CD4-positive, alpha-beta T cell (primary cell): ENCODE data around the gene RPN1. TPM values are rescaled to one million over a fixed set of nuclear protein-coding genes. Genes with fewer than 3 reads are reported as not detected.

ENCODE experiments used
- ATAC-seq: fragments of 200-7000 bp; cut with Tn5 transposase; one replicate; pipeline ENCODE4 v1.10.0; 2022; ENCODE audit warnings: mild to moderate bottlenecking; ENCODE audit not compliant: poor library complexity
- CTCF ChIA-PET: fragments of 350-600 bp; sonication (Branson Sonifier 250); formaldehyde crosslinking; loops from one replicate; lab custom pipeline; 2021; ENCODE audit warnings: antibody characterized with exemption, inconsistent platforms; lab: Charles Lee
- POLR2A ChIA-PET: fragments of 350-600 bp; sonication (Branson Sonifier 250); formaldehyde crosslinking; loops from one replicate; lab custom pipeline; 2021; ENCODE audit warnings: antibody characterized with exemption, inconsistent platforms; lab: Charles Lee
- DNase-seq, 14 experiments: peaks; one replicate each; pipeline ENCODE4 v3.0.0-alpha.2; 2013 to 2020; ENCODE audit warnings: mixed read lengths in 2 of 14
- H3K27ac ChIP-seq, 2 donors: one replicate each; pipeline versions ENCODE4 v1.5.1 to v1.7.0; 2013; ENCODE audit warnings: low read length in 2 of 2, low read depth in 1 of 2, mild to moderate bottlenecking in 1 of 2
- H3K27me3 ChIP-seq, 2 experiments: 1 replicate in 1 of 2; 2 replicates in 1 of 2; pipeline versions ENCODE4 v1.6.1 to v1.7.0; 2013; ENCODE audit warnings: low read length in 2 of 2, control low read depth in 1 of 2, mild to moderate bottlenecking in 1 of 2, moderate library complexity in 1 of 2; ENCODE audit not compliant: insufficient read depth in 2 of 2, control insufficient read depth in 1 of 2
- H3K36me3 ChIP-seq: one replicate; pipeline ENCODE4 v1.6.1; 2013; ENCODE audit warnings: low read length, control low read depth; ENCODE audit not compliant: insufficient read depth
- H3K4me1 ChIP-seq: one replicate; pipeline ENCODE4 v1.6.1; 2013; ENCODE audit warnings: low read length, control low read depth; ENCODE audit not compliant: insufficient read depth
- H3K4me3 ChIP-seq: one replicate; pipeline ENCODE4 v1.5.1; 2013; ENCODE audit warnings: mild to moderate bottlenecking, low read length, moderate library complexity
- H3K9me3 ChIP-seq, 2 experiments: 1 replicate in 1 of 2; 2 replicates in 1 of 2; pipeline versions ENCODE4 v1.6.1 to v1.7.0; 2013; ENCODE audit warnings: low read length in 2 of 2, mild to moderate bottlenecking in 2 of 2, control low read depth in 1 of 2, moderate library complexity in 1 of 2; ENCODE audit not compliant: control insufficient read depth in 1 of 2, insufficient read depth in 1 of 2
- H3K27ac Mint-ChIP-seq: one replicate; pipeline ENCODE4 v1.8.0; 2020; ENCODE audit warnings: mixed read lengths
- H3K27me3 Mint-ChIP-seq: one replicate; pipeline ENCODE4 v1.8.0; 2021; ENCODE audit warnings: mixed read lengths
- H3K36me3 Mint-ChIP-seq: one replicate; pipeline ENCODE4 v1.8.0; 2021; ENCODE audit warnings: low read depth, mixed read lengths
- H3K4me1 Mint-ChIP-seq: one replicate; pipeline ENCODE4 v1.8.0; 2021; ENCODE audit warnings: low read depth, mixed read lengths
- H3K4me3 Mint-ChIP-seq: one replicate; pipeline ENCODE4 v1.8.0; 2020; ENCODE audit warnings: mild to moderate bottlenecking, mixed read lengths
- H3K9me3 Mint-ChIP-seq: one replicate; pipeline ENCODE4 v1.8.0; 2020; ENCODE audit warnings: mixed read lengths
- intact Hi-C, 2 experiments: fragments of 100-400 bp; cut with DNase I in 1 of 2; cut with micrococcal nuclease in 1 of 2; formaldehyde crosslinking; loops; one replicate each; pipeline versions ENCODE4 v1.15.1 to v1.9.0; 2023 to 2025; cut with DNase I, micrococcal nuclease
- total RNA-seq, 174 experiments: library from RNA in 2 of 174; stranded (reverse) in 2 of 174; gene quantifications; one replicate each; pipeline ENCODE4 v1.2.3 and lab custom pipeline; 2021 to 2026
- TF ChIP-seq, protein P1 (sequence below): fragments of 200-600 bp; IDR thresholded peaks from one replicate; pipeline ENCODE4 v1.8.0; 2022; ENCODE audit warnings: antibody characterized with exemption, mild to moderate bottlenecking

The RPN1 gene
- total RNA-seq, 2 experiments from 2014 or later: 67.7 to 72.6 TPM

DNA sequence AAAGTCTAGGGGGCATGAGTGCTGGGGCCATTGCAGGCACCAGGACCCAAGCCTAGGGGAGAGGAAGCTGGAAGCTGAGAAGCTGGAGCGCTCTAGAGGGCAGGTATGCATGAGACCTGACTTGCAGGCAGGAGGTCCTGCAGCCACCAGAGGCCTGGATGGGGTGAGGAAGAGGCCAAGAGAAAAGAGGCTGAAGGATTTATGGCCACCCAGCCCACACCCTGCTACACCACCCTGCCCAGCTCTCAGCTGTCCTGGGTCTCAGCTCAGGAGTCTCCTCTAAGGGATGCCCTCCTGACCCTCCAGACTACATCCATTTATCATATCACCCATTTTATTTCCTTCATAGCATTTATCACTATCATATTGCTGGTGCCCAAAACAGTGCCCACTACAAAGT is 36.5 kb downstream of the RPN1 start:
- no peaks in the 10 kb centered on the region for H3K9me3 ChIP-seq
- no peak overlapping the region for H3K27ac Mint-ChIP-seq
- peaks cover 16% of the 10 kb centered on the region for H3K36me3 Mint-ChIP-seq
- intact Hi-C loops: loop anchor here in 1 of 2 experiments (5.0 kb wide), 1 partner anchor 292 kb away; no protein-coding TSS in a partner anchor
- H3K27me3 Mint-ChIP-seq: no peaks in the 10 kb centered on the region
- H3K27ac ChIP-seq: no peak overlapping the region
- H3K4me3 ChIP-seq: no peak overlapping the region
- DNase-seq (no peak), ATAC-seq (no peak)
- H3K4me1 ChIP-seq: peaks cover 25% of the 10 kb centered on the region
- peaks cover 15% of the 10 kb centered on the region for H3K4me1 Mint-ChIP-seq
- CTCF ChIA-PET: no interaction called here
- H3K4me3 Mint-ChIP-seq: no peak overlapping the region
- POLR2A ChIA-PET: no interaction called here
- H3K9me3 Mint-ChIP-seq: no peaks in the 10 kb centered on the region
- TF ChIP-seq, protein P1, sequence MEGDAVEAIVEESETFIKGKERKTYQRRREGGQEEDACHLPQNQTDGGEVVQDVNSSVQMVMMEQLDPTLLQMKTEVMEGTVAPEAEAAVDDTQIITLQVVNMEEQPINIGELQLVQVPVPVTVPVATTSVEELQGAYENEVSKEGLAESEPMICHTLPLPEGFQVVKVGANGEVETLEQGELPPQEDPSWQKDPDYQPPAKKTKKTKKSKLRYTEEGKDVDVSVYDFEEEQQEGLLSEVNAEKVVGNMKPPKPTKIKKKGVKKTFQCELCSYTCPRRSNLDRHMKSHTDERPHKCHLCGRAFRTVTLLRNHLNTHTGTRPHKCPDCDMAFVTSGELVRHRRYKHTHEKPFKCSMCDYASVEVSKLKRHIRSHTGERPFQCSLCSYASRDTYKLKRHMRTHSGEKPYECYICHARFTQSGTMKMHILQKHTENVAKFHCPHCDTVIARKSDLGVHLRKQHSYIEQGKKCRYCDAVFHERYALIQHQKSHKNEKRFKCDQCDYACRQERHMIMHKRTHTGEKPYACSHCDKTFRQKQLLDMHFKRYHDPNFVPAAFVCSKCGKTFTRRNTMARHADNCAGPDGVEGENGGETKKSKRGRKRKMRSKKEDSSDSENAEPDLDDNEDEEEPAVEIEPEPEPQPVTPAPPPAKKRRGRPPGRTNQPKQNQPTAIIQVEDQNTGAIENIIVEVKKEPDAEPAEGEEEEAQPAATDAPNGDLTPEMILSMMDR: no peak
- H3K27me3 ChIP-seq: no peaks in the 10 kb centered on the region
- H3K36me3 ChIP-seq: peaks cover 4% of the 10 kb centered on the region

DNA sequence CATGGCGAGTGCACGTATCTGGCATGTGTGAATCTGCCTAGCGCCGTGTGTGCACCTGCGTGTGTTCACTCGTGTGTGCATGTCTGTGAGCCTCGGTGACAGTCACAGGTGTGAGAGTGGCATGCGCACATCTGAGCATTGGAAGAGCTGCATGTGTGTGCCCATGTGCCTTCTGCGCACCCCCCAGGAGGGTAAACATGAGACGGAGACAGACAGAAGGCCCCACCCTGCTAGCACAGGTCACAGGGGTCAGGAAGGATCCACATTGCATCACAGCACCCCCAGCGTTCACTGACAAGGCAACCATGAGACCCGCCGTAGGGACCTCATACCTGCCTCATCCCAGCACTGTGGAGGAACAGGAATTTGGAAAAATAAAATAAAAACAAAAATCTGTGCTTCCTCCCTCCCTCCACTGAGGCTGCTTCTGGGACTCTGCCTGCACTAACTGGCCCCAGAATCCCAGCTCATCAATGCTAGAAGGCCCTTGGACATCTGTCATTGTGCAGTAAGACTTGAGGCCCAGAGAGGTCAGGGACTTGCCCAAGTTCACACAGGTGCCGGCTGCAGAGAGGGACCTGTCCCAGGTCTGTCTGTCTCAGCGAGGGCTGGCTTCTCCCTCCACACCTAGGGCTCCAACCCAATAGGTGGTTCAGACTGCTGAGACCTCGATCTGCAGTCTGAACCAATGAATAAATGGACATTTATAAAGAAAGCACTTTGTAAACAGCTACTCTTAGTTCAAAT is 37.4 kb downstream of the RPN1 start:
- H3K4me1 ChIP-seq: peaks cover 21% of the 10 kb centered on the region
- Mint-ChIP-seq H3K4me3 (no peak overlapping the region), H3K9me3 (no peaks in the 10 kb centered on the region), H3K4me1 (peaks cover 7% of the 10 kb centered on the region), H3K27me3 (no peaks in the 10 kb centered on the region), H3K27ac (no peak overlapping the region), H3K36me3 (peaks cover 8% of the 10 kb centered on the region)
- intact Hi-C loops: loop anchor here in 1 of 2 experiments (5.0 kb wide), 1 partner anchor 291 kb away; no protein-coding TSS in a partner anchor
- POLR2A ChIA-PET: no interaction called here
- TF ChIP-seq, protein P1: no peak
- ATAC-seq (no peak), DNase-seq (peak in 1 of 14 experiments; percentile 24)
- no peaks in the 10 kb centered on the region for H3K27me3 ChIP-seq
- H3K9me3 ChIP-seq: no peaks in the 10 kb centered on the region
- no peaks in the 10 kb centered on the region for H3K36me3 ChIP-seq
- no peak overlapping the region for H3K4me3 ChIP-seq
- CTCF ChIA-PET: no interaction called here
- H3K27ac ChIP-seq: no peak overlapping the region

DNA sequence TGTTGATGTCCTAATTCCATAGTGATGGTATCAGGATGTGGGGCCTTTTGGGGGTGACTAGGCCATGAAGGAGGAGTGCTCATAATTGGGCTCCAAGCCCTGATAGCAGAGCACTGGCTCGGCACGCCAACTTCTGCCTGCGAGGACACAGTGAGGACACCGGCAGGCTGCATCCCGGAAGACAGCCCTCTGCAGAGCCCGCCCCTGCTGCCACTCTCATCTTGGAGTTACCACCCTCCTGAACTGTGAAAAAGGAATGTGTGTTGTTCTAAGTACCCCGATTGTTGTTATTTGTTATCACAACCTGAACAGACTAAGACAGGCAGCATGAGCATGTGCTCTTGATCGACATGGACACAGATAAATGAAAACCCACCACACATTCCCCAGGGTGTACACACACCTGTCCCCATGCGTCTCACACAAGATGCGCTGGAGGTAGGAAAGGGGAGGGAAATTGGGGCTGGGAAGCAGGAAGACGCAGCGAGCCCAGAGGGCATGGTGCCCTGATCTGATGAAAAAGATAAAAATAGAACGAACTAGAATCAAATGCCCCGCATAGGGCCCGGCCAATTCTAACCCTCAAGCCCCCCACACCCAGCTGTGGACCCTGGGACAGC is 40.1 kb downstream of the RPN1 start:
- TF ChIP-seq, protein P1: no peak
- Mint-ChIP-seq H3K4me1 (no peaks in the 10 kb centered on the region), H3K4me3 (no peak overlapping the region), H3K27ac (no peak overlapping the region), H3K36me3 (no peaks in the 10 kb centered on the region), H3K27me3 (no peaks in the 10 kb centered on the region), H3K9me3 (no peaks in the 10 kb centered on the region)
- intact Hi-C loops: loop anchor here in 1 of 2 experiments (5.0 kb wide), 1 partner anchor 288 kb away; no protein-coding TSS in a partner anchor
- no peaks in the 10 kb centered on the region for H3K36me3 ChIP-seq
- no peak for ATAC-seq
- DNase-seq: no peak
- H3K9me3 ChIP-seq: no peaks in the 10 kb centered on the region
- peaks cover 5 to 10% of the 10 kb centered on the region in 2 experiments for H3K27me3 ChIP-seq
- no peak overlapping the region for H3K4me3 ChIP-seq
- ChIA-PET CTCF (no interaction called here), POLR2A (no interaction called here)
- H3K4me1 ChIP-seq: peaks cover 12% of the 10 kb centered on the region
- H3K27ac ChIP-seq: no peak overlapping the region
